GM21786 (cell line): ENCODE measurements around the gene BRD7.
A peak's percentile ranks its signal among the peaks of the same experiment; 100 is the strongest.

Experiments
- ATAC-seq: cut with Tn5 transposase; IDR thresholded peaks from one replicate; pipeline ENCODE4 v1.9.1; 2021; ENCODE audit not compliant: unreplicated experiment

The BRD7 gene

GRCh38 chr16:50274326-50275097, 94.3 kb downstream of the BRD7 start:
- peak; percentile 24 for ATAC-seq

GRCh38 chr16:50273888-50274325, 94.9 kb downstream of the BRD7 start:
- peak; percentile 73 for ATAC-seq

- ATAC-seq = no peak
Observed at GRCh38 chr16:50273382-50273690, 95.5 kb downstream of the BRD7 start.

DNA sequence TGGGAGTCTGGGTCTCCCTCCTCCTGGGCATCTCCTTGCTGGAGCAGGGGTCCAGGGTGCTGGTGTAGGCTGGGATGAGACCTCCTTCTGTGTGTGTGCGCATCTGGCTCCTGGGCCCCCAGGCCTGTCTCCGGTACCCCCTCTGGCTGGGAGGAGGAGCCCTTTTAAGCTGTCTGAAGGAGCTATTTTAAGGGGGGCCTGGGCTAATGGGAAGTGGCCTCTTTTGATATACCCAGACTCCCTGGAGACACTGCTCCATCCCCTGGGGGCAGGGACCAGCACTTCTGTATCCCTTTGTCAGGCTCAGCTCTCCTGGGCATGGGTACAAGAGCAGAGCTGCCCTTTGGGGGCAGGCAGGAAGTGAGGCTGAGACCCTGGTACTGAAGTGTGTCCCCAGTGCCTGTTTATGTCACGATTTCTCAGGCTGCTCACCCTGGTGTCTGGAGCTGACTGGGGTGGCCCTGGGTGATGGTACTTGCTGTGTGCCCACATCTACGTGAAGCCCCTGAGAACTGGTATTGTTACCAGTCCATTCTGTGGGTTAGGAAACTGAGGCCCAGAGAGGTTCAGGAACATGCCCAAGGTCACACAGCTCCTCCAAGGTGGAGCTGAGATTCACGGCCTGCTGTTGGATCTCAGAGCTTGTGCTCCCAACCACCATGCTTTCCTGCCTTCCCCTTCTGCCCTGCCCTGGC, 96.0 kb downstream of the BRD7 start:
- no peak for ATAC-seq

- no peak for ATAC-seq
Observed at GRCh38 chr16:50272111-50272571, 96.6 kb downstream of the BRD7 start.

- ATAC-seq = no peak
Observed at GRCh38 chr16:50271148-50272041, 97.4 kb downstream of the BRD7 start.

- no peak for ATAC-seq
Observed at GRCh38 chr16:50270510-50271147, 98.2 kb downstream of the BRD7 start.

DNA sequence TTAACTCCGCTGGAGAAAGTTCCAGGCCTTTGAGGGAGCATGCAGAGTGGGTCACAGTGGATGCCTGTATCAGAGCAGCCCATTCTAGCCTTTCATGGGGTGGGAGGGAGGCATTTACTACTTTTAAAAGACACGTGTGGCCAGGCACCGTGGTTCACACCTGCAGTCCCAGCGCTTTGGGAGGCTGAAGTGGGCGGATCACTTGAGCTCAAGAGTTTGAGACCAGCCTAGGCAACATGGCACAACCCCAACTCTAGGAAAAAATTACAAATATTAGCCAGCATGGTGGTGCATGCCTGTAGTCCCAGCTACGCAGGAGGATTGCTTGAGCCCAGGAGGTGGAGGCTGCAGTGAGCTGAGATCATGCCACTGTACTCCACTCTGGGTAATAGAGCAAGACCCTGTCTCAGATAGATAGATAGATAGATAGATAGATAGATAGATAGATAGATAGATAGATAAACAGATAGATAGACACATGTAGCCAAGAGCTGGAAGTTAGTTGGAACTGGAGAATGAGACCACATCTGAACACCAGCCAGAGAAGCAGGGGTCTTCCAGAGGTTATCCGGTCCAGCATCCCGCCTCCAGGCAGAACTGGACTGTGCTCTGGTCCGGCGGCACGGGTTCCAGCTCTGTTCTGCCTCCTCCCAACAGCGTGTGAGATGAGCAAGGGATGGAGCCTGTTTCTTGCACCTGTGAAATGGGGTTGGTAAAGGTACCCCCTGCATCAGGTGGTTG, 98.8 kb downstream of the BRD7 start:
- ATAC-seq = no peak

DNA sequence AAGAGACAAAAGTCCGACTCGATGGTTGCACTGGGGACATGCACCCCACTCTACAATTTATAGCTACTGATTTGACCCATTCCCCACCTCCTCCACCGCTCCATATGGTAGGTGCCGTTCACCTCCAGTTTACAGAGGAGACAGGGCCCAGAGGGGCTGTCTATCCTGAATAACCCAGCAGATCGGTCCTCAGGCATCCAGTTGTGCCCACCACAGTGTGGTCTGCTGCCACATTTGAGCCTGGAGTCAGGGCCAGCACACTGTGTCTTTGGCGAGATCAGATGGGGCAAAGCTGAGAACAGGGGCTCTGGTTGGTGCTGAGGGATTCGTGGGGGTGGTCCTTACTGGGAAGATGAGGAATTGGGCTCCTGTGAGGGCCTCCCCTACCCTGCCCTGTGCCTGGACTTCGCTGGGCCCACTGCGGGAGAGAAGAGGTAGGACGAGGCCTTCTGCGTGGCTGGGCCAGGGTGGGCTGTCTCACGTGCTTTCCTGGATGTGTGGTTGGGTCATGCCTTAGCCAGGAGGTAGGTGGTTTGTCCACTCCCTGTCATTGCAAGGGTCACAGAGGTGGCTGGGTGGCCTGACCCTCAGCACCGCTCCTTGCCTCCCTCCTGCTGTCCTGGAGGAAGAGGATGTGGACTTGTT, 99.6 kb downstream of the BRD7 start:
- ATAC-seq = no peak

DNA sequence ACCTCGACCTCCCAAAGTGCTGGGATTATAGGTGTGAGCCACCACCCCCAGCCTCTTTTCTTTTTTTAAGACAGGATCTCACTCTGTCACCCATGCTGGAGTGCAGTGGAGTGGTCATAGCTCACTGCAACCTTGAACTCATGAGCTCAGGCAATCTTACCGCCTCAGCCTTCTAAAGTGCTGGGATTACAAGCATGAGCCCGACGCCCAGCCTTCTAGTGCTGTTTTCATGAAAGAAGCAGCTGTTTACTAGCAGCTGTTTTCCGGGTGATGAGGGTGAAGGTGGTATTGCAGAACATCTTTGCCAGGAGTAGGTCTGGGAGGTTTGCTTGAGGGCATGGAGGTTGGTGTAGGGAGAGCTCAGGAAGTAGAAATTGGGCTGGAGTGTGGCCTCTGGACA, 100.4 kb downstream of the BRD7 start:
- ATAC-seq = no peak

DNA sequence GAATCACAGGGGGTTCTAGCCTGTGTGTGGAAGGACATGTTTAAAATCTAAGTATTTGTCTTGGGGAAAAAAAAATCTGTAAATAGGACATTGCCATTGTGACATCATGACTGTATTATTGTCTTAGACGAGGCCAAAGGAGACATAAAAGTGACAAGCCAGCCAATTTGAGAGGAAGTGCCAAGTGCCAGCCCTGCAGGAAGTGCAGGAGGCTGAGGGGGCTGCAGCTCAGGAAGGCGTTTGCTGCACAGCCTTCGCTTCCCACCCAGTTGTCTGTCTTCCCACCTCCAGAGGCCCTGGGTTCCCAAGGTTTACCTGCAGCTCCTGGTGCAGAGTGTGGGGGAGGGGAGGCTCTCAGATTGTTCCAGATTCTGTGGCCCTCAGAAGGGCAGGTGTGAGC, 101.1 kb downstream of the BRD7 start:
- ATAC-seq = no peak

- ATAC-seq = no peak
Observed at GRCh38 chr16:50267151-50267631, 101.6 kb downstream of the BRD7 start.

DNA sequence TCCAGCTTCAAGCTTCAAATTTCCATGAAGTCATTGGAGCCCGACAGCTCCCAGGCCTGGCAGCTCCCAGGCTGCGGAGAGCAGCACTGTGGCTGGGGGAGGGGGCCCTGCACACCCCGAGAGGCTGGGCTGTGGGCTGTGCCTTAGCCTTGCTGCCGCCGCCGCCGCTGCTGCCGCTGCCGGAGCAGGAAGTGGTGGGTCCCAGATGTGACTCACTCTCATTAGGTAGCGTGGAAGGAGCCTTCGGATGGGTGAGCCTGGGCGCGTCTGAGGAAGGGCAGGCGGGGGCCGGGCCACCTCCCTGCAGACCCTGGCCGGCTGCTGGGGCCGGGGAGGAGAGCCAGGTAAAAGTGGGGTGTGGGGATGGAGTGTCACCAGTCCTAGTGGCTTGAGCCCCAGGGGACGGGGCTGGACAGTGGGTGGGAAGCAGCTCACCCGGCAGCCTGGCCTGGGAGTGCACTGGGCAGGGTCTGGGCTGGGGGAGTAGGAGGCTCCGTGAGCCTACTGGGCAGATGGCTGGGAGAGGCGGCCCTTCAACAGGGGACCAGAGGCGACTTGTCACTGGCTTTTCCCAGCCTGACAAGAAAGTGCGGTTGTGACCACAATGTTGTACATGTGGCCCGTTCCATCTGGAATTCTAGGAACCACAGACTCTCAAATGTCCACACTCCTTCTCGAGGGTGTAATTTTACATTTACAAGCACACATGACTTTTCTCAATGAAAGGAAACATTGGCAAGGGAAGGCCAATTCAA, 102.3 kb downstream of the BRD7 start, which contains the start of gene ADCY7:
Gene ADCY7 (plus strand): TSS at position 215 of the 755 bp plus-strand sequence. CDS start 21,629 bp downstream, outside the sequence.
- peak; percentile 82 for ATAC-seq
